NOMO-1 treated with DMSO at 0.1 percent for 48 hours (cell line): ENCODE data around the gene ADGRD1.
"Not testable (repeated sequence)": the region's sequence is repeated elsewhere in the genome, so short reads cannot be mapped to it uniquely, and the experiment has no call there.

Source experiments
- DNase-seq: peaks from one replicate; lab custom pipeline; 2025; ENCODE audit not compliant: unreplicated experiment; lab: John Stamatoyannopoulos, UW

The ADGRD1 gene

DNA sequence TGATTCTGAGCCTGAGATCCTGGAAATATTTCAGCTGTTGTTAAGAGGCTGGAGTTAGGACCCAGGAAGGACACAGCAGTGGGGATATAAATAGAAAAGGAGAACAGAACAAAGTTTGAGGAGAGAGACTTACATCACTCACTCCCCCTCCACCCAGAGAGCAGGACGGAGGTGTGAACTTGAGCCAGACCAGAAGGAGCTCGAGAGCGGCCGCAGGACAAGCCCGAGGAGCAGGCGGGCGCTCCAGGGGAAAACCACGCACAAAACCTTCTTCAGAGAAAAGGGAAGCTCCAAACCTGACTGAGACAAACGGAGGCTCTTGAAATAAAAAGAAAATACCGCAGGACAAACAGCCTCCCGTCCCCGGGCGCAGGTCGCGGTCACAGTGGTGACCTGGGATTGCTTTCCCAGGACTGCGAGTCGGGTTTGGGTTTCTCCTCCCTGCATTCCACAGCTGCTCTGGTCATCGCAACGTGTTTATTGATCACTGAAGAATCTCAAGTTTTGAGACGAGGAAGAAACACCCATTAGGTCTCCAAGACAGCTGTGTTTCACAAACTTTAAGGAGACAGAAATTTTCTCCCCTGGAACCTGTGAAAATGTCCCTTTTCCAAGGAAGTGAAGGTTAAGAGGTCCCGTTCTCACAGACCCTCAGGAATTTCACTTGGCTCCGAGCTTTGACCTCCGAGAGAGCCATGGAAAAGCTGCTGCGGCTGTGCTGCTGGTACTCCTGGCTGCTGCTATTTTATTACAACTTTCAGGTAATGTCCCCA is at the start of gene ADGRD1:
Gene ADGRD1, plus strand, starts transcription at position 137 of the 773 bp plus-strand sequence. Its CDS starts 559 bp downstream, at position 696.
- peak; percentile 66 for DNase-seq

GRCh38 chr12:130904064-130904463 is 49.6 kb upstream of the ADGRD1 start:
- no peak for DNase-seq

- not testable (repeated sequence) for DNase-seq
Observed at GRCh38 chr12:130904936-130905455, 48.7 kb upstream of the ADGRD1 start.

- no peak for DNase-seq
Observed at GRCh38 chr12:130909111-130909510, 44.6 kb upstream of the ADGRD1 start.

DNA sequence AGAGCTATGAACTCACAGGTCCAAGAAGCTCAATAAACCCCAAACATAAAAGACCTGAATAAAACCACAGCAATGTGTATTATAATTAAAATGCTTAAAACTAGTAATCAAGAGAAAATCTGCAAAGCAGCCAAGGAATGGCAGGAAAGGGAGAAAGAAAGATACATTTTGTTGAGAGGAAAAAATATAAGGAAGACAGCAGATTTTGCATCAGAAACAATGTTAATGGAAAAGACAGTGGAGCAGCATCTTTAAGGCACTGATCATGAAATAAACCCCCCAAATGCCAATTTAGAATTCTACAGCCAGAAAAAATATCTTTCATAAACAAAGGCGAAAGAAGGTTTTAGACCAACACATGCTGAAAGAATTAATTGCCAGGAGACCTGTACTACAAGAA is 42.5 kb upstream of the ADGRD1 start:
- no peak for DNase-seq

GRCh38 chr12:130911933-130912332 is 41.8 kb upstream of the ADGRD1 start:
- no peak for DNase-seq

DNA sequence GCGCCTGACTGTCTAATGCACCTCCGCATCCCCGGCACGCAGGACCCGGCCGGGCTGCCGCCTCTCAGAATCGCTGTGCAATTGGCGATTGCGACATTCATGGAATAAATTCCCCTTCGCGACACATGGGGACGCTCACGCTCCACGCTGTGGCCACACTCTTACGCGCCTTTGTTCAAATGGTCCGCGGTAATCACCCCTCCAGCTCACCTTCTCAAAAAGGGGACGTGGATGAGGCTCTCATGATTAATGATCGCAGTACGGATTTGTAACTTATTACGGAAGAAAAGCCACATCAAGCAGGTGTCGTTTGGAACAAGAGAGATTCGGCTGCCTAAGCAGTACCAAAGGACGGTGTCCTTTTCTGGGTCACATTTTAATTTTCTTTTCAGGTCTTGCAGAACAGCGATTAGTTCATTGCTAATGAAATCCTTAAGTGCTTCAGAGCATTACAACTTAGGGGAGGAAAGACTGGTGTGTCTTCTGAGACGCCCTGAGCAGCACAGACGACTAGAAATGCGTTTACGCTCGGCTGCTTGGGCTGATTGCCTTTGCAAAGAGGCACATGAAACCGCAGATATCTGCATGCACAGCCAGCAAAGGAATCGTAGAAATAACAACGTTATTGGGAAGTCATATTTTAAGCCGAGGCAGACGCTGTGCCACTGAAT is 37.3 kb upstream of the ADGRD1 start:
- peak; percentile 69 for DNase-seq

DNA sequence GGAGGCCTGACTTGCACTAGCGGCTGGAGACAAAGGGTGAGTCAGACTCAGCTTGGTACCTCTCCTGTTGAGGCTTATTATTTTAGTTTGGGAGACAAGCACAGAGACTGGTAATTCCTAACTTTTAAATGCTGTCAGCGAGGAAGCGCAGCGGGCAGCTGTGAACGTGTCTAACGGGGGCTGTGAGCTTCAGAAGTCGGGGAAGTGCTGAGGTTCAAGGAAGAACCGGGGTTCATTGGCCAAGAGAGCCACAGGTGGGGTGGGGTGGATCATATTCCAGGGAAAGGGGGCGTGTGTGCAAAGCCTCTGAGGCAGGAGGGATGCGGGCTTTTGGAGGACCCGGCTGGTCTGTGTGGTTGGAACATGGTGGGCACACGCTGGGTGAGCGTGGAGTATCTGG is 36.1 kb upstream of the ADGRD1 start:
- DNase-seq: no peak

DNA sequence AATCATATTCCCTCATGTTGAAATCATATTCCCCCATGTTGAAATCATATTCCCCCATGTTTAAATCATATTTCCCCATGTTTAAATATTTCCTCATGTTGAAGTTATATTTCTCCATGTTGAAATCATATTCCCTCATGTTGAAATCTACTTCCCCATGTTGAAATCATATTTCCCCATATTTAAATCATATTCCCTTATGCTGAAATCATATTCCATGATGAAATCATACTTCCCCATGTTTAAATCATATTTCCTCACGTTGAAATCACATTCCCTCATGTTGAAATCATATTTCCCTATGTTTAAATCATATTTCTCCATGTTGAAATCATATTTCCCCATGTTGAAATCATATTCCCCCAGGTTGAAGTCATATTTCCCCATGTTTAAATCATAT is 34.6 kb upstream of the ADGRD1 start:
- DNase-seq: no peak

DNA sequence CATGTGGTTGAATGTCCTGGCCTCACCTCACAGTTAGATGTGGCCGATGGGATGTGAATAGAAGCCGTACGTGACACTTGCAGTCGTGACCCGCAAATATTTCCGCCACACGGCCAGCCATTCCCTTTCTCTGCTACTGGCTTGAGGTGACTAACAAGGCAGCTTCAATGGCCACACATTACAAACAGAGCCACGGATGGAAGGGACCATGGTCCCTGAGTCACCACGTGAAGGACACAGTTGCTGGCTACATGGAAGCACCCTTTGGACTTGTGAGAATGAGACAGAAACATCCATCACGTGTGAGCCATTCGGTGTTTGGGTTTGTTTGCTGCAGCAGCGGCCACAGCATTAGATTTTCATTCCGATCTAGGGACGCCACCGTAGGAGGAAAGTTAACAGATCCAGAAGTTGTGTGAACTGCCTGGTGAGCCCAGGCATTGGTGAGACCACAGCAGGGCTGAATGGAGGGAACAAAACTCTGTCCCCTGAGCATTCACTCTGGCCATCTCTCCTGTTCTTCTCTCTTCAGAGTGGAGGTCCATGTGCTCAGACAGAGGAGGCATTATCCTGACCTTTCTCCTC is 33.5 kb upstream of the ADGRD1 start:
- DNase-seq: no peak

- no peak for DNase-seq
Observed at GRCh38 chr12:130920723-130921381, 32.9 kb upstream of the ADGRD1 start.

DNA sequence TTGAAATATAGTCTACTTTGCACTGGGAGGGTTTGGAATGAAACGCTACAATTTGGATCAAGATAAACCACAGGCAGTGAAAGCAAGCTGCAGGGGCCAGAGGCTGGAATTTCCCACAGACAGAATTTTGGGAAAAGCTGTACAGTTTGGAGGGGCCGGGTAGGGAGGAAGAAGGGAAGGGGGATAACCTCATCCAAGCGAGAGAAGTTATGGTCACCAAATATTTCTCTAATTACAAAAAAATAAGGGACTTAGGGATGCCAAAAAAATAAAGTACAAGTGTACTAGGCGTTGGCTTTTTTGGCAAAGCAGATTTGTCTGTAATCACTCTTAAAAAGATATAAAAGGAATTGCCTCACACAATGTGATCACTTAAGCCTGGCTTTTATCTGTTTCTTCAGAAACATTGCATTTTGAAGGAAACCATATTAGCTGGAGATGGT is 31.2 kb upstream of the ADGRD1 start:
- DNase-seq: no peak

DNA sequence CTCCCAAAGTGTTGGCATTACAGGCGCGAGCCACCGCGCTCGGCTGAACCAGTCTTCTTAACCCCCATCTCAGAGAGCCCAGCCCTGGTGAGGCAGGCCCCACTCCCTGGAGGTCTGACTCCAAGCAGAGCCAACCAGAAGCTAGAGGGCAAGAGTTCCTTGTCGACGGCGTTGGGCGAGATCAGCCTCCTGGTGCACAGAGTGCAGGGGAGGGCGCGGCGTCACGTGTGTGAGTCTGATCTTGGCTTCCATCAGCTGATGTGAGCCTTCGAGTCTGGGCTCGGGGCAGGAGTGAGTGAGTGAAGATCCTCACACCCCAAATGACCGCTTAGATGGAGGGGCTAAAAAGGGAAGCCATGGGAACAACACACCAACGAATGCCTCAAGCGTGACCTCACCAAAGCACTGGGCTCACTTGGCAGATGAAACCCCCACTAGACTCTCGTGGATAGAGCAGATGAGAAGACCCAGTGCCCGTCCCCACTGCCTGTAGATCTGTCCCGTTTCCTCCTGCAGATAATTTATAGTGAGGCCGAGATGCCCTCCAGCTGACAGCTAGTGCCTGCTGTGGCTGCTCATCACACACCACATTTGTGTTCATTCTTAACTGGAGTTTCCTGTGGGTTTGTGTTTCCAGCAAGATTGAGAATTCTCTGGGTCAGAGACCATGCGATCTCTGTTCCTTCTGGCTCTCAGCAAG is 28.6 kb upstream of the ADGRD1 start:
- no peak for DNase-seq

GRCh38 chr12:130925666-130926015 is 28.1 kb upstream of the ADGRD1 start:
- no peak for DNase-seq

GRCh38 chr12:130929363-130929762 is 24.3 kb upstream of the ADGRD1 start:
- DNase-seq: no peak

GRCh38 chr12:130932061-130932930 is 21.4 kb upstream of the ADGRD1 start:
- DNase-seq: no peak

- DNase-seq: peak; percentile 8
Observed at GRCh38 chr12:130933269-130933995, 20.3 kb upstream of the ADGRD1 start.

- DNase-seq: no peak
Observed at GRCh38 chr12:130934753-130935152, 19.0 kb upstream of the ADGRD1 start.

GRCh38 chr12:130936561-130936960 is 17.1 kb upstream of the ADGRD1 start:
- DNase-seq: no peak
